Activated naive CD8-positive, alpha-beta T cell treated with anti-CD3 and anti-CD28 coated beads for 36 hours (primary cell): ENCODE results near the gene KAZN. TPM values are rescaled to one million over a fixed set of nuclear protein-coding genes. Genes with fewer than 3 reads are reported as not detected.

Source experiments
- DNase-seq: peaks from one replicate; pipeline ENCODE4 v3.0.0; 2021
- H3K27ac Mint-ChIP-seq: one replicate; pipeline ENCODE4 v1.8.0; 2022; ENCODE audit warnings: mild to moderate bottlenecking, moderate library complexity, mixed read lengths
- H3K27me3 Mint-ChIP-seq: one replicate; pipeline ENCODE4 v1.8.0; 2022; ENCODE audit warnings: mild to moderate bottlenecking, mixed read lengths
- H3K36me3 Mint-ChIP-seq: one replicate; pipeline ENCODE4 v1.8.0; 2021; ENCODE audit warnings: mild to moderate bottlenecking, mixed read lengths
- H3K4me1 Mint-ChIP-seq: one replicate; pipeline ENCODE4 v1.8.0; 2021; ENCODE audit warnings: mixed read lengths
- H3K4me3 Mint-ChIP-seq: one replicate; pipeline ENCODE4 v1.8.0; 2022; ENCODE audit warnings: mild to moderate bottlenecking, moderate library complexity, mixed read lengths
- H3K9me3 Mint-ChIP-seq: one replicate; pipeline ENCODE4 v1.8.0; 2022; ENCODE audit warnings: mixed read lengths
- total RNA-seq, 2 experiments: library from RNA; stranded (reverse); gene quantifications; one replicate each; pipeline ENCODE4 v1.2.3, GENCODE V29; 2021

The KAZN gene
- total RNA-seq, 2 experiments from 2014 or later = 0.74 to 1.5 TPM

GRCh38 chr1:14873677-14874076 is 275.2 kb downstream of the KAZN start:
- Mint-ChIP-seq H3K4me1 (no peaks in the 10 kb centered on the region), H3K36me3 (no peaks in the 10 kb centered on the region), H3K4me3 (no peak overlapping the region), H3K9me3 (no peaks in the 10 kb centered on the region), H3K27ac (no peak overlapping the region), H3K27me3 (peaks cover 12% of the 10 kb centered on the region)
- DNase-seq = no peak

- no peak overlapping the region for H3K27ac Mint-ChIP-seq
- no peaks in the 10 kb centered on the region for H3K9me3 Mint-ChIP-seq
- no peak for DNase-seq
- peaks cover 6% of the 10 kb centered on the region for H3K27me3 Mint-ChIP-seq
- no peaks in the 10 kb centered on the region for H3K4me1 Mint-ChIP-seq
- no peaks in the 10 kb centered on the region for H3K36me3 Mint-ChIP-seq
- no peak overlapping the region for H3K4me3 Mint-ChIP-seq
Observed at GRCh38 chr1:14875524-14876509, 277.3 kb downstream of the KAZN start.

GRCh38 chr1:14876747-14877146 is 278.3 kb downstream of the KAZN start:
- H3K27ac Mint-ChIP-seq = no peak overlapping the region
- DNase-seq = no peak
- H3K4me1 Mint-ChIP-seq = no peaks in the 10 kb centered on the region
- no peak overlapping the region for H3K4me3 Mint-ChIP-seq
- H3K9me3 Mint-ChIP-seq = no peaks in the 10 kb centered on the region
- no peaks in the 10 kb centered on the region for H3K36me3 Mint-ChIP-seq
- H3K27me3 Mint-ChIP-seq = peaks cover under 1% of the 10 kb centered on the region

- DNase-seq = no peak
- Mint-ChIP-seq H3K27me3 (no peaks in the 10 kb centered on the region), H3K36me3 (no peaks in the 10 kb centered on the region)
Observed at GRCh38 chr1:14877224-14877623, 278.7 kb downstream of the KAZN start.

GRCh38 chr1:14878124-14878523 is 279.6 kb downstream of the KAZN start:
- no peak for DNase-seq
- Mint-ChIP-seq H3K4me3 (no peak overlapping the region), H3K36me3 (no peaks in the 10 kb centered on the region), H3K4me1 (no peaks in the 10 kb centered on the region), H3K9me3 (no peaks in the 10 kb centered on the region), H3K27me3 (no peaks in the 10 kb centered on the region), H3K27ac (no peak overlapping the region)

More at GRCh38 chr1:14877224-14877623, 278.7 kb downstream of the KAZN start:
- Mint-ChIP-seq H3K9me3 (no peaks in the 10 kb centered on the region), H3K4me3 (no peak overlapping the region), H3K27ac (no peak overlapping the region), H3K4me1 (no peaks in the 10 kb centered on the region)

- H3K4me3 Mint-ChIP-seq = no peak overlapping the region
Observed at GRCh38 chr1:14878951-14879350, 280.5 kb downstream of the KAZN start.

GRCh38 chr1:14880456-14881316 is 282.2 kb downstream of the KAZN start:
- no peaks in the 10 kb centered on the region for H3K9me3 Mint-ChIP-seq
- no peaks in the 10 kb centered on the region for H3K4me1 Mint-ChIP-seq
- DNase-seq = no peak
- peaks cover 3% of the 10 kb centered on the region for H3K27me3 Mint-ChIP-seq
- H3K4me3 Mint-ChIP-seq = no peak overlapping the region
- no peaks in the 10 kb centered on the region for H3K36me3 Mint-ChIP-seq
- H3K27ac Mint-ChIP-seq = no peak overlapping the region

More at GRCh38 chr1:14878951-14879350, 280.5 kb downstream of the KAZN start:
- H3K4me1 Mint-ChIP-seq = no peaks in the 10 kb centered on the region
- DNase-seq = no peak
- H3K27me3 Mint-ChIP-seq = peaks cover 3% of the 10 kb centered on the region
- H3K36me3 Mint-ChIP-seq = no peaks in the 10 kb centered on the region
- no peaks in the 10 kb centered on the region for H3K9me3 Mint-ChIP-seq
- no peak overlapping the region for H3K27ac Mint-ChIP-seq

- no peaks in the 10 kb centered on the region for H3K4me1 Mint-ChIP-seq
- H3K27me3 Mint-ChIP-seq = peaks cover 3% of the 10 kb centered on the region
- no peak for DNase-seq
- H3K27ac Mint-ChIP-seq = no peak overlapping the region
- no peaks in the 10 kb centered on the region for H3K36me3 Mint-ChIP-seq
- H3K4me3 Mint-ChIP-seq = no peak overlapping the region
- H3K9me3 Mint-ChIP-seq = no peaks in the 10 kb centered on the region
Observed at GRCh38 chr1:14881775-14882672, 283.5 kb downstream of the KAZN start.

- Mint-ChIP-seq H3K27ac (no peak overlapping the region), H3K36me3 (no peaks in the 10 kb centered on the region), H3K27me3 (peaks cover 3% of the 10 kb centered on the region), H3K4me1 (no peaks in the 10 kb centered on the region), H3K9me3 (no peaks in the 10 kb centered on the region), H3K4me3 (no peak overlapping the region)
- no peak for DNase-seq
Observed at GRCh38 chr1:14884614-14885175, 286.2 kb downstream of the KAZN start.

GRCh38 chr1:14887044-14887566 is 288.6 kb downstream of the KAZN start:
- no peak for DNase-seq
- Mint-ChIP-seq H3K36me3 (no peaks in the 10 kb centered on the region), H3K27ac (no peak overlapping the region), H3K4me3 (no peak overlapping the region), H3K4me1 (no peaks in the 10 kb centered on the region), H3K27me3 (peaks cover 4% of the 10 kb centered on the region), H3K9me3 (no peaks in the 10 kb centered on the region)

- Mint-ChIP-seq H3K36me3 (no peaks in the 10 kb centered on the region), H3K27me3 (peaks cover 10% of the 10 kb centered on the region), H3K9me3 (no peaks in the 10 kb centered on the region), H3K27ac (no peak overlapping the region), H3K4me3 (no peak overlapping the region), H3K4me1 (no peaks in the 10 kb centered on the region)
- no peak for DNase-seq
Observed at GRCh38 chr1:14887764-14888350, 289.4 kb downstream of the KAZN start.

GRCh38 chr1:14888374-14888773 is 289.9 kb downstream of the KAZN start:
- DNase-seq = no peak
- no peaks in the 10 kb centered on the region for H3K9me3 Mint-ChIP-seq
- no peaks in the 10 kb centered on the region for H3K36me3 Mint-ChIP-seq

GRCh38 chr1:14889825-14890440 is 291.4 kb downstream of the KAZN start:
- no peaks in the 10 kb centered on the region for H3K36me3 Mint-ChIP-seq
- H3K4me3 Mint-ChIP-seq = no peak overlapping the region
- H3K27ac Mint-ChIP-seq = no peak overlapping the region
- no peaks in the 10 kb centered on the region for H3K9me3 Mint-ChIP-seq
- no peak for DNase-seq
- no peaks in the 10 kb centered on the region for H3K4me1 Mint-ChIP-seq
- peaks cover 6% of the 10 kb centered on the region for H3K27me3 Mint-ChIP-seq

More at GRCh38 chr1:14888374-14888773, 289.9 kb downstream of the KAZN start:
- H3K4me1 Mint-ChIP-seq = no peaks in the 10 kb centered on the region
- no peak overlapping the region for H3K4me3 Mint-ChIP-seq
- peaks cover 8% of the 10 kb centered on the region for H3K27me3 Mint-ChIP-seq
- no peak overlapping the region for H3K27ac Mint-ChIP-seq
